Liver (tissue), 9 donors: ENCODE data around the gene NTN1. TPM values are rescaled to one million over a fixed set of nuclear protein-coding genes. Genes with fewer than 3 reads are reported as not detected.
A peak's percentile ranks its signal among the peaks of the same experiment; 100 is the strongest.
"Not testable (repeated sequence)": the region's sequence is repeated elsewhere in the genome, so short reads cannot be mapped to it uniquely, and the experiment has no call there.

Experiments used
- DNase-seq: peaks from one replicate; pipeline ENCODE4 v3.0.0-alpha.2; 2017; ENCODE audit warnings: low spot score
- H3K27ac ChIP-seq, 2 donors: one replicate each; pipeline ENCODE4 v1.7.0; 2013; ENCODE audit warnings: inconsistent platforms in 2 of 2, low read length in 2 of 2, control low read depth in 1 of 2, low read depth in 1 of 2, mild to moderate bottlenecking in 1 of 2
- H3K27me3 ChIP-seq, 4 donors: one replicate each; pipeline versions ENCODE4 v1.6.1 to v1.7.0; 2013; ENCODE audit warnings: low read length in 3 of 4, inconsistent platforms in 1 of 4, mild to moderate bottlenecking in 1 of 4, moderate library complexity in 1 of 4; ENCODE audit not compliant: control insufficient read depth in 4 of 4, insufficient read depth in 4 of 4
- H3K36me3 ChIP-seq, 4 donors: one replicate each; pipeline versions ENCODE4 v1.6.1 to v1.7.0; 2013; ENCODE audit warnings: low read length in 3 of 4, mild to moderate bottlenecking in 3 of 4, low read depth in 1 of 4, moderate library complexity in 1 of 4; ENCODE audit not compliant: control insufficient read depth in 4 of 4, insufficient read depth in 3 of 4
- H3K4me1 ChIP-seq, 4 donors: one replicate each; pipeline versions ENCODE4 v1.6.1 to v1.7.0; 2013; ENCODE audit warnings: low read length in 3 of 4, mild to moderate bottlenecking in 3 of 4, moderate library complexity in 1 of 4; ENCODE audit not compliant: control insufficient read depth in 4 of 4, insufficient read depth in 4 of 4
- H3K4me3 ChIP-seq, 3 donors: one replicate each; pipeline versions ENCODE4 v1.6.1 to v1.7.0; 2013; ENCODE audit warnings: low read length in 3 of 3, control low read depth in 1 of 3, low read depth in 1 of 3, mild to moderate bottlenecking in 1 of 3
- H3K9ac ChIP-seq, 2 donors: one replicate each; pipeline ENCODE4 v1.7.0; 2013; ENCODE audit warnings: low read length in 2 of 2, mild to moderate bottlenecking in 2 of 2, moderate library complexity in 2 of 2, control low read depth in 1 of 2, low read depth in 1 of 2
- H3K9me3 ChIP-seq, 4 donors: one replicate each; pipeline versions ENCODE4 v1.6.1 to v1.7.0; 2013; ENCODE audit warnings: low read length in 3 of 4; ENCODE audit not compliant: control insufficient read depth in 4 of 4
- EGR1 ChIP-seq, 2 donors: IDR thresholded peaks; 2 replicates each; pipeline ENCODE4 v1.6.1; 2016 to 2018; ENCODE audit warnings: antibody characterized with exemption in 2 of 2, low read depth in 2 of 2
- FOXA1 ChIP-seq: IDR thresholded peaks from 2 replicates; pipeline ENCODE4 v1.6.1; 2016; ENCODE audit warnings: antibody characterized with exemption
- FOXA2 ChIP-seq: IDR thresholded peaks from 2 replicates; pipeline ENCODE4 v1.6.1; 2016; ENCODE audit warnings: antibody characterized with exemption
- GABPA ChIP-seq, 2 donors: IDR thresholded peaks in 1 of 2; conservative IDR thresholded peaks in 1 of 2; 2 replicates each; pipeline ENCODE4 v1.6.1; 2016; ENCODE audit warnings: antibody characterized with exemption in 2 of 2, mild to moderate bottlenecking in 1 of 2, moderate library complexity in 1 of 2
- HNF4A ChIP-seq, 2 donors: conservative IDR thresholded peaks; 2 replicates each; pipeline ENCODE4 v1.6.1; 2016; ENCODE audit warnings: antibody characterized with exemption in 2 of 2, mild to moderate bottlenecking in 2 of 2
- HNF4G ChIP-seq: IDR thresholded peaks from 2 replicates; pipeline ENCODE4 v1.6.1; 2016; ENCODE audit warnings: antibody characterized with exemption
- JUND ChIP-seq, 2 donors: IDR thresholded peaks; 2 replicates each; pipeline ENCODE4 v1.6.1; 2016; ENCODE audit warnings: antibody characterized with exemption in 2 of 2
- NR2F2 ChIP-seq: IDR thresholded peaks from 2 replicates; pipeline ENCODE4 v1.6.1; 2016; ENCODE audit warnings: antibody characterized with exemption
- RAD21 ChIP-seq, 2 donors: IDR thresholded peaks; 2 replicates each; pipeline ENCODE4 v1.6.1; 2016; ENCODE audit warnings: antibody characterized with exemption in 2 of 2, mild to moderate bottlenecking in 2 of 2
- RXRA ChIP-seq, 2 donors: IDR thresholded peaks; 2 replicates each; pipeline ENCODE4 v1.6.1; 2017 to 2018; ENCODE audit warnings: antibody characterized with exemption in 2 of 2, mild to moderate bottlenecking in 1 of 2
- SP1 ChIP-seq: IDR thresholded peaks from 2 replicates; pipeline ENCODE4 v1.6.1; 2018; ENCODE audit warnings: antibody characterized with exemption, mild to moderate bottlenecking
- TAF1 ChIP-seq: conservative IDR thresholded peaks from 2 replicates; pipeline ENCODE4 v1.6.1; 2016; ENCODE audit warnings: antibody characterized with exemption, mild to moderate bottlenecking
- YY1 ChIP-seq: IDR thresholded peaks from 2 replicates; pipeline ENCODE4 v1.6.1; 2016; ENCODE audit warnings: antibody characterized with exemption, mild to moderate bottlenecking
- WGBS: extraction: QIAGEN DNeasy Blood & Tissue Kit; methylation state at CpG from one replicate; pipeline ENCODE4 v1.1.7; 2013; 5-methylcytosine and 5-hydroxymethylcytosine counted together
- polyA plus RNA-seq, 2 donors: library from polyadenylated mRNA; stranded (reverse) in 1 of 2; unstranded in 1 of 2; fragments of 200-250 nt in 1 of 2; fragments of >200 nt in 1 of 2; fragmentation: Nextera tagmentation in 1 of 2; extraction: Ambion mirVana in 1 of 2; gene quantifications; one replicate each; pipeline versions ENCODE4 v1.2.1 to v1.2.3, GENCODE V29; 2013 to 2015
- total RNA-seq, 2 donors: library from RNA; depleted of rRNA; stranded (reverse); fragments of >200 nt; gene quantifications; one replicate each; pipeline ENCODE4 v1.2.3, GENCODE V29; 2014
- TF ChIP-seq, protein P1 (sequence below): IDR thresholded peaks from 2 replicates; pipeline ENCODE4 v1.6.1; 2016; ENCODE audit warnings: antibody characterized with exemption
- TF ChIP-seq, protein P2 (sequence below): IDR thresholded peaks from 2 replicates; pipeline ENCODE4 v1.6.1; 2016; ENCODE audit warnings: antibody characterized with exemption
- TF ChIP-seq, protein P3 (sequence below): IDR thresholded peaks from 2 replicates; pipeline ENCODE4 v1.6.1; 2016; ENCODE audit warnings: antibody characterized with exemption
- TF ChIP-seq, protein P4 (sequence below): fragments of 150-350 bp; IDR thresholded peaks from 2 replicates; pipeline ENCODE4 v1.5.1; 2017; ENCODE audit warnings: improper control_type of control experiment, low read depth, low read length; ENCODE audit not compliant: missing input control
- TF ChIP-seq, protein P5 (sequence below): IDR thresholded peaks from 2 replicates; pipeline ENCODE4 v1.6.1; 2016; ENCODE audit warnings: antibody characterized with exemption, mild to moderate bottlenecking
- donor health status: healthy.
- donor health status: healthy.
- donor health status: healthy.
- donor health status: healthy.
- donor health status: healthy.

NTN1 gene
- total and polyA plus RNA-seq, 4 donors = 0.14 to 8.7 (median 4.3) TPM

DNA sequence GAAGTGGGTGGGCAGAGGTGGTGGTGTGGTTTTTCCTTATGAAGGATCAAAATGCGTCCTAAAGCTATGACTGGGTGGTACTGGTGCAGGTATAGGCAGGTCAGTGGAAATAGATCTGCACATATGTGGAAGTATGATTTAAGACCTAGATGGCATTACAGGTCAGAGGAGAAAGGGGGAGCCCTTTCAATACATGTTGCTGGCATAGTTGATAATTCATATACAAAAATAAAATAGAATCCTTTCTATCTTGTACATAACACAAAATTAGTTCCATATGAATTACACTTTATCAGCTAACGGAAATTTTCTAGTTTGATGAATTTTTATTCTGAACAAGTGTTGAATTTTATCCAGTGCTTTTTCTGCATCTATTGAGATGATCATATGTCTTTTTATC, 35.0 kb upstream of the NTN1 start:
- Histone ChIP-seq H3K27ac (no peak overlapping the region), H3K4me1 (peaks cover 0 to 9% (median under 1%) of the 10 kb centered on the region in 4 donors), H3K36me3 (no peaks in the 10 kb centered on the region), H3K4me3 (no peak overlapping the region), H3K9ac (no peak overlapping the region), H3K9me3 (peaks cover 0 to 6% (median 1%) of the 10 kb centered on the region in 4 donors), H3K27me3 (no peaks in the 10 kb centered on the region)
- WGBS = 90% methylated on average over 2 of the region's 2 CpGs
- TF ChIP-seq FOXA2 = no peak
- no peak for DNase-seq

DNA sequence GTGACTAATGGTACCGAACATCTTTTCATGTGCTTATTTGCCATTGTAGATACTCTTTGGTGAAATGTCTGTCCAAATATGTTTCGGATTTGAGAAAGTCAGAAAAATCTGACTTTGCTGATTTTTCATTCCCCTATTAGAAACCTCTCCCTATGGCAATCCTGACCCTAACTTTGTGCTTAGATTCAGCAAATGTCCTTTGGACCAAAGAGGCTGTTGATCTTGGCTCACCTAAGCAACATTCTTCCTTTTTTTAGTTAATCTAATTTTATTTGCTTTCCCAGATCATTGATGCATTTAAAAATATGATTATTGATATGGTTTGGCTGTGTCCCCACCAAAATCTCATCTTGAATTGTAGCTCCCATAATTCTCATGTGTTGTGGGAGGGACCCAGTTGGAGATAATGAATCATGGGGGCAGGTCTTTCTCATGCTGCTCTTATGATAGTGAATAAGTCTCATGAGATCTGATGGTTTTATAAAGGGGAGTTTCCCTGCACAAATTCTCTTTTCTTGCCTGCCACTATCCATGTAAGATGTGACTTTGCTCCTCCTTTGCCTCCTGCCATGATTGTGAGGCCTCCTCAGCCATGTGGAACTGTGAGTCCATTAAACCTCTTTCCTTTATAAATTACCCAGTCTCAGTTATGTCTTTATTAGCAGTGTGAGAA, 32.9 kb upstream of the NTN1 start:
- 70% methylated on average over 2 of the region's 2 CpGs for WGBS
- H3K4me1 ChIP-seq, H3K9ac ChIP-seq, H3K27me3 ChIP-seq, H3K27ac ChIP-seq, H3K4me3 ChIP-seq, H3K36me3 ChIP-seq, DNase-seq, H3K9me3 ChIP-seq: not testable (repeated sequence)
- TF ChIP-seq HNF4A (conservative IDR thresholded peaks at IDR 0.05) (peak; percentile 33 to 56), FOXA2 (peak; percentile 19), RXRA (IDR thresholded peaks at IDR 0.05) (peak in 1 of 2 donors; percentile 7)

DNA sequence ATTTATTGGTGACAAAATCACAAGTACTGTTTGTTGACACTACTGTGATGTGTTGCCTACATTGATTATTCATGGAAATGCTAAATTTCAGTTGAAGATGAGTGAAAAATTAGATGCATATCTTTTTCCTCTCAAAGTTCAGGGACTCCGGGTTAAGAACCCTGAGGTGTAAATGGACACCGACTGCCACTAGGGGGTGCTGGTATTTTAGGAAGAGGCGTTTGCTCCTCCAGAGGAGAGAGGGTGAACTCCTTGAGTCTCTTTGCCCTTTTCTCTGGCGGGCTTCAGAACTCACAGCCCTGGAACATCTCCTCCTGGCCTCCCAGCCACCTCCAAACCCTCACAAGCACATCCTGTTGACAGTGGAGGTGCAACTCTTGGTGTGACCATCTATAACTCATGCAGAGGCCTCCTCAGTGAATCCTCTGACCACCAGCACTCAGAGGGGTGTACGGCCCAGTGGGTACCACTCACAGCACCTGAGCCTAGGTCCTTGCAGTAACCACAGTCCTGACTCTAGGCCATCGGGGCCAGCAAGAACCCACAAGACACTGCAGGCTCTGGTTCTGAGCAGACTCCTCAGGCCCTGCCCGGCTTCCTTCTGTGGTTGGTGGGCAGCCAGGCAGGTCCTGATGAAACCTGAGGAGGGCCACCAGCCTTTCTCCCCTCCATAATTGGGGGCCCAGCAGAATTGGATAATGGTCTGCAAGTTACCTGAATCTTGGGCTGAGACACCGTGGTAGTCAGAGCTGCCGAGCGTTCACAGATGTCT, 29.6 kb upstream of the NTN1 start:
- H3K9me3 ChIP-seq = no peaks in the 10 kb centered on the region
- 60% methylated on average over 10 of the region's 10 CpGs for WGBS
- no peak overlapping the region for H3K4me3 ChIP-seq
- H3K27ac ChIP-seq = no peak overlapping the region
- no peaks in the 10 kb centered on the region for H3K27me3 ChIP-seq
- TF ChIP-seq RXRA (IDR thresholded peaks at IDR 0.05) = no peak
- TF ChIP-seq JUND (IDR thresholded peaks at IDR 0.05) = no peak
- TF ChIP-seq HNF4G = no peak
- no peak for TF ChIP-seq NR2F2
- no peak for TF ChIP-seq EGR1 (IDR thresholded peaks at IDR 0.05; ENCODE audit: low read depth in 2 of 2)
- TF ChIP-seq, protein P1, sequence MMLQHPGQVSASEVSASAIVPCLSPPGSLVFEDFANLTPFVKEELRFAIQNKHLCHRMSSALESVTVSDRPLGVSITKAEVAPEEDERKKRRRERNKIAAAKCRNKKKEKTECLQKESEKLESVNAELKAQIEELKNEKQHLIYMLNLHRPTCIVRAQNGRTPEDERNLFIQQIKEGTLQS = no peak
- TF ChIP-seq SP1 = no peak
- TF ChIP-seq, protein P2, sequence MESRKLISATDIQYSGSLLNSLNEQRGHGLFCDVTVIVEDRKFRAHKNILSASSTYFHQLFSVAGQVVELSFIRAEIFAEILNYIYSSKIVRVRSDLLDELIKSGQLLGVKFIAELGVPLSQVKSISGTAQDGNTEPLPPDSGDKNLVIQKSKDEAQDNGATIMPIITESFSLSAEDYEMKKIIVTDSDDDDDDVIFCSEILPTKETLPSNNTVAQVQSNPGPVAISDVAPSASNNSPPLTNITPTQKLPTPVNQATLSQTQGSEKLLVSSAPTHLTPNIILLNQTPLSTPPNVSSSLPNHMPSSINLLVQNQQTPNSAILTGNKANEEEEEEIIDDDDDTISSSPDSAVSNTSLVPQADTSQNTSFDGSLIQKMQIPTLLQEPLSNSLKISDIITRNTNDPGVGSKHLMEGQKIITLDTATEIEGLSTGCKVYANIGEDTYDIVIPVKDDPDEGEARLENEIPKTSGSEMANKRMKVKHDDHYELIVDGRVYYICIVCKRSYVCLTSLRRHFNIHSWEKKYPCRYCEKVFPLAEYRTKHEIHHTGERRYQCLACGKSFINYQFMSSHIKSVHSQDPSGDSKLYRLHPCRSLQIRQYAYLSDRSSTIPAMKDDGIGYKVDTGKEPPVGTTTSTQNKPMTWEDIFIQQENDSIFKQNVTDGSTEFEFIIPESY = no peak
- no peak for TF ChIP-seq YY1
- TF ChIP-seq, protein P3, sequence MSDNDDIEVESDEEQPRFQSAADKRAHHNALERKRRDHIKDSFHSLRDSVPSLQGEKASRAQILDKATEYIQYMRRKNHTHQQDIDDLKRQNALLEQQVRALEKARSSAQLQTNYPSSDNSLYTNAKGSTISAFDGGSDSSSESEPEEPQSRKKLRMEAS = no peak
- TF ChIP-seq, protein P4, sequence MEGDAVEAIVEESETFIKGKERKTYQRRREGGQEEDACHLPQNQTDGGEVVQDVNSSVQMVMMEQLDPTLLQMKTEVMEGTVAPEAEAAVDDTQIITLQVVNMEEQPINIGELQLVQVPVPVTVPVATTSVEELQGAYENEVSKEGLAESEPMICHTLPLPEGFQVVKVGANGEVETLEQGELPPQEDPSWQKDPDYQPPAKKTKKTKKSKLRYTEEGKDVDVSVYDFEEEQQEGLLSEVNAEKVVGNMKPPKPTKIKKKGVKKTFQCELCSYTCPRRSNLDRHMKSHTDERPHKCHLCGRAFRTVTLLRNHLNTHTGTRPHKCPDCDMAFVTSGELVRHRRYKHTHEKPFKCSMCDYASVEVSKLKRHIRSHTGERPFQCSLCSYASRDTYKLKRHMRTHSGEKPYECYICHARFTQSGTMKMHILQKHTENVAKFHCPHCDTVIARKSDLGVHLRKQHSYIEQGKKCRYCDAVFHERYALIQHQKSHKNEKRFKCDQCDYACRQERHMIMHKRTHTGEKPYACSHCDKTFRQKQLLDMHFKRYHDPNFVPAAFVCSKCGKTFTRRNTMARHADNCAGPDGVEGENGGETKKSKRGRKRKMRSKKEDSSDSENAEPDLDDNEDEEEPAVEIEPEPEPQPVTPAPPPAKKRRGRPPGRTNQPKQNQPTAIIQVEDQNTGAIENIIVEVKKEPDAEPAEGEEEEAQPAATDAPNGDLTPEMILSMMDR = peak; percentile 75
- no peak for TF ChIP-seq GABPA (IDR thresholded peaks at IDR 0.05 in 1 of 2, conservative IDR thresholded peaks at IDR 0.05 in 1 of 2)
- TF ChIP-seq TAF1 = no peak
- no peak for TF ChIP-seq FOXA1
- TF ChIP-seq RAD21 (IDR thresholded peaks at IDR 0.05) = peak; percentile 78 to 80
- TF ChIP-seq, protein P5, sequence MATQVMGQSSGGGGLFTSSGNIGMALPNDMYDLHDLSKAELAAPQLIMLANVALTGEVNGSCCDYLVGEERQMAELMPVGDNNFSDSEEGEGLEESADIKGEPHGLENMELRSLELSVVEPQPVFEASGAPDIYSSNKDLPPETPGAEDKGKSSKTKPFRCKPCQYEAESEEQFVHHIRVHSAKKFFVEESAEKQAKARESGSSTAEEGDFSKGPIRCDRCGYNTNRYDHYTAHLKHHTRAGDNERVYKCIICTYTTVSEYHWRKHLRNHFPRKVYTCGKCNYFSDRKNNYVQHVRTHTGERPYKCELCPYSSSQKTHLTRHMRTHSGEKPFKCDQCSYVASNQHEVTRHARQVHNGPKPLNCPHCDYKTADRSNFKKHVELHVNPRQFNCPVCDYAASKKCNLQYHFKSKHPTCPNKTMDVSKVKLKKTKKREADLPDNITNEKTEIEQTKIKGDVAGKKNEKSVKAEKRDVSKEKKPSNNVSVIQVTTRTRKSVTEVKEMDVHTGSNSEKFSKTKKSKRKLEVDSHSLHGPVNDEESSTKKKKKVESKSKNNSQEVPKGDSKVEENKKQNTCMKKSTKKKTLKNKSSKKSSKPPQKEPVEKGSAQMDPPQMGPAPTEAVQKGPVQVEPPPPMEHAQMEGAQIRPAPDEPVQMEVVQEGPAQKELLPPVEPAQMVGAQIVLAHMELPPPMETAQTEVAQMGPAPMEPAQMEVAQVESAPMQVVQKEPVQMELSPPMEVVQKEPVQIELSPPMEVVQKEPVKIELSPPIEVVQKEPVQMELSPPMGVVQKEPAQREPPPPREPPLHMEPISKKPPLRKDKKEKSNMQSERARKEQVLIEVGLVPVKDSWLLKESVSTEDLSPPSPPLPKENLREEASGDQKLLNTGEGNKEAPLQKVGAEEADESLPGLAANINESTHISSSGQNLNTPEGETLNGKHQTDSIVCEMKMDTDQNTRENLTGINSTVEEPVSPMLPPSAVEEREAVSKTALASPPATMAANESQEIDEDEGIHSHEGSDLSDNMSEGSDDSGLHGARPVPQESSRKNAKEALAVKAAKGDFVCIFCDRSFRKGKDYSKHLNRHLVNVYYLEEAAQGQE = no peak
- TF ChIP-seq HNF4A (conservative IDR thresholded peaks at IDR 0.05) = peak in 1 of 2 donors; percentile 7
- no peak for TF ChIP-seq FOXA2
- no peaks in the 10 kb centered on the region for H3K36me3 ChIP-seq
- H3K9ac ChIP-seq = no peak overlapping the region
- peak; percentile 62 for DNase-seq
- H3K4me1 ChIP-seq = peaks cover 0 to 5% (median under 1%) of the 10 kb centered on the region in 4 donors
